ENCODE data around the gene CALD1.
"Not testable (repeated sequence)": the region's sequence is repeated elsewhere in the genome, so short reads cannot be mapped to it uniquely, and the experiment has no call there.

Gene CALD1

DNA sequence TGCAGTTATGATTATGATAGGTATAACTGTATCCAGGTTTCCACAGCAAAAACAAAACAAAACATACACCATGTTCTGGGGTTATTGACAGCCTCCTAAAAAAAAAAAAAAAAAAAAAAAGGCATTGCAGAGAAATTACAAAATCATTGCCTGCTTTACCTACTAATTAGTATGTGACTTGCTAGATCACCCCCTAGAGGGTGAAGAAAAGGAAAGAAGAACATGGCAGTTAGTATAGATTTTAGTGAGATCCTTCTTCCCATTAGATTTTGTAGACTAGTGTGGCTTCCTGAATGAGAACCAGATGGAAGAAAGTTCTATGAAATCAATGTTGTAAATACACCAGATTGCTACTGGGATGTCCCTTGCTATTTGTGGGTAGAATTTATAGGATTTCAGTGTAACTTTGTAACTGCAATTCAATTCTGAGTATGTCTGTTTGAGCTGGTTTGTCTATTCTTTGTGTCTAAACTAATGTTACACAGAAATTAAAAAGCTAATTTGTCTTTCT lies 182.9 kb downstream of the CALD1 start:
- no peak for DNase-seq

DNA sequence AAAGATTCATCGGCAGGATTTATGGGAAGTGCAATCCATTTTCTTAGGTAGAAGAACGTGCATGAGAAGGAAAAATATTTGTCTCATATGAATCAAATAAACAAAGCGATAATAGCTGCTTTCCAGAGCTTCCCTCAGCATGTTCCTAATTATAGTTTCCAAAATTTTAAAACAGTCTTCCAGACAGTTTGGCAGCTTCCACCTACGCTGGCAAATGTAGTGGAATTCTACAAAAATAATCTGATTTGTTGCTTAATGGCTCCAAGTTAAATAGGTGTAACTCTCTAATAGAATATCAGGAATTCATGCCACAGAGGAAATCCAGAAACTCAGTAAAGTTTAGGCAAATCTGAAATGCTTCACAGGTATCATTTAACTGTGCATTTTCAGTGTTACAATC lies 183.6 kb downstream of the CALD1 start:
- no peak for DNase-seq

DNA sequence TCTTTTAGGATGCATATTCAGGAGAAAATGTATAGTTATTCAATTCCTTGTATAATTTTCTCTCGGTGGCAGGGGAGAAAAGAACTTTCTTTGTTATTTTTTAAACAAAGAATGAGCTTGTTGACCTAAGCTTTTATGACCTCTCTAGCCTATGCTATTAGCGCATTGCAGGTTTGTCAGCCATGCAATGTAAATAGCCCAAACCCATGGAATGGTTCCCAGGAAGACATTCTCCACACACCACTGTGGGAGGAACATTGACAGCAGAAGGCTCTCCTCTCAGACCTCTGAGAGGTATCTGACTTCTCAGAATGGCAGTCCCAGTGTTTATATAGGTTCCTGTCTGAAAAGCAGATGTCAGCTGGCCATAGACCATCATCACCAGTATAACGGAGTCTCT lies 187.3 kb downstream of the CALD1 start:
- DNase-seq = no peak

DNA sequence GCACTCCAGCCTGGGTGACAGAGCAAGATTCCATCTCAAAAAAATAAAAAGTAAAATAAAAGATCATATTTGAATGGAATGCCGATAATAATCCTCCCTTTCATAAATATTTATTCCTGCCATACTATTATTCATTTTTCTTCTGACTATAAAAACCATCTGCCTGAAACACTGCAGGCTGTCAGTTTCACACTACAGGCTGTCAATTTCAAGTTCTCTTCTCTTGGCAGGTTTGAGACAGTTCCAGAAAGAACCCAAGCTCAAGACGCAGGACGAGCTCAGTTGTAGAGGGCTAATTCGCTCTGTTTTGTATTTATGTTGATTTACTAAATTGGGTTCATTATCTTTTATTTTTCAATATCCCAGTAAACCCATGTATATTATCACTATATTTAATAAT lies 188.7 kb downstream of the CALD1 start:
- no peak for DNase-seq

GRCh38 chr7:134981645-134982044 lies 202.2 kb downstream of the CALD1 start:
- DNase-seq = not testable (repeated sequence)

GRCh38 chr7:134985894-134986362 lies 206.5 kb downstream of the CALD1 start:
- DNase-seq = no peak

- peak; percentile 95 to 97 for DNase-seq
These were observed 207.2 kb downstream of the CALD1 start, which contains the start of gene AGBL3 for GRCh38 chr7:134986363-134987251. Gene AGBL3 (plus strand): TSS chr7:134986508. CDS start chr7:134987934, 1,426 bp downstream.

DNA sequence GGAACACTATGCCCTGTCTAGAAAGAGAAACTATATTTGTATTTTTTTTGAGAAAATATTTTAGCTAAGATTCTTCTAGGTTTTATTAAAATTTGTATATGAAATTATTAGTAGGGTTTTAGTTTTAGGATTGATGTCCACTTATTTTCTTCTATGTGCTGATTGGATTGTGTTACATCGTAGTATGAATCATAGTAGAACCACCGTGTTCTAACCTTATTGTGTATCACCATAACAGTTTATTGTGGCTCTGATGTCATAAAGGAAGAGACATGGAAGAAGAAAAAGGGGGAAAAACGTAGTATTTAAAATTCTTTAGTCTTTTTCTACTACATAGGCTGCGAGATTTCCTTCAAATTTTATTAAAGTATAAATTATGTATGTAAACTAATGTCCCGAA lies 208.7 kb downstream of the CALD1 start:
- no peak for DNase-seq

DNA sequence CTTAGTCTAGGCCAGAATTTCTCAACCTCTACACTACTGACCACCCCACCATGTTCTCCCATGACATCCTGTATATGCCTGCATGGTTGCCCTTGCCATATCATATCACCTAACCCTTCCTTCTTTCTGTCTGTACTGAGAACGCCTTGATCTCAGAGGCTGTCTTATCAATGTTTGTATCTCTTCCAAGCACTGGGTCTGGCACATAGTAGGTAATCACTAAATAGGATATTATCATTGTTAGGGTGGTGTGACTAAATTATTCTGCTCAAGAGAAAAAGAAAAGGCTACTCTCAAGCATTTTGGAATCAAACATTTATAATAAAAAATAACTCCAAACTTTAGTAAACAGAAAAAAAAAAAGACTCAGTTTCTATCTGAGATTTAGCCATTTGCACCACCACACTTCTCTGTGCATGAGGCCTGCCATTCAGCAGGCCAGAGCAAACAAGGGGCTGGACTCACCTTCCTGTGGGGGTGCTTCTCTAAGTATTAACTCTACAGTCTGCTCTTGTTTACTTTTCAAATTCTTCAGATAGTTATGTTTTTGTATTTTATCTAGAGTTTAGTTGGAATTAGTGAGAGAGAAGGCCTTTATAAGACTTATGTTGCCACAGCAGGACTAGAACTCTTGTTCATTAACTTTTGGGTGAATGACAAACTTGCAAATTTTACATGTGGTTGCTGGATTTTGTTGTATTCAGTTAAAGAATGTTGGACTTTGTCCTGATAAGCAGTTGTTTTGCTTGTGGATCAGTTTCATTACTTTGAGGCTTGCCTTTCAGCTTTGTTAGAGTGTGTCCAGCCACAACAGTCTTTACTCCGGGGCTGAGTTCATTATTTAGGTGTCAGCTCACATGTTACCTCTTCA lies 212.3 kb downstream of the CALD1 start:
- no peak for DNase-seq

GRCh38 chr7:134992626-134993179 lies 213.3 kb downstream of the CALD1 start:
- no peak for DNase-seq

DNA sequence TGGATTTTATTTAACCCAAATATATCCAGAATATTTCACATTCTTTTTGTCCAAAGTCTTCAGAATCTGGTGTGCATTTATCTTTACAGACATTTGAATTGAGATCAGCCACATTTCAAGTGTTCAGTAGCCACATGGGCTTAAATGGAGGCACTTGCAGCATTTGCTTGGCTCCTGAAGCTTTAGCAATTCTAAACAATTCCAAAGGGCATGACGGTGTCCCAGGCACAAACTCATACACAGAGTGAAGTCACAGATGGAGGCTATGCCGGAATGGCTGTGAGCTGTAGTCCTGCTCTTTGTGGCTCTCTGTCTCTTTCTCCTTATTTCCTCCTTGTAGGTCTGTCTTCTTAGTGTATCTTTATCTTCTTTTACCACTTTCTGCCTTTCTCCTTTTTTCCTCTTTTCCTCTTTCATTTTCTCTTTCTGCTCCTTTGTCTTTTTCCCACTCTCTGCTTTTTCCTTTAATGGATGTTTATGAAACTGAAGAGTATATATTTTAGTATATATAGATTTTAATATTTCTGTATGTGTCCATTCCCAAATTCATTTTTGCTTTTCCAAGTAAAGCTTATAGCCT lies 214.5 kb downstream of the CALD1 start:
- no peak for DNase-seq

GRCh38 chr7:134995239-134996096 lies 216.0 kb downstream of the CALD1 start:
- DNase-seq = no peak

GRCh38 chr7:134996097-134996550 lies 216.7 kb downstream of the CALD1 start:
- DNase-seq = no peak

DNA sequence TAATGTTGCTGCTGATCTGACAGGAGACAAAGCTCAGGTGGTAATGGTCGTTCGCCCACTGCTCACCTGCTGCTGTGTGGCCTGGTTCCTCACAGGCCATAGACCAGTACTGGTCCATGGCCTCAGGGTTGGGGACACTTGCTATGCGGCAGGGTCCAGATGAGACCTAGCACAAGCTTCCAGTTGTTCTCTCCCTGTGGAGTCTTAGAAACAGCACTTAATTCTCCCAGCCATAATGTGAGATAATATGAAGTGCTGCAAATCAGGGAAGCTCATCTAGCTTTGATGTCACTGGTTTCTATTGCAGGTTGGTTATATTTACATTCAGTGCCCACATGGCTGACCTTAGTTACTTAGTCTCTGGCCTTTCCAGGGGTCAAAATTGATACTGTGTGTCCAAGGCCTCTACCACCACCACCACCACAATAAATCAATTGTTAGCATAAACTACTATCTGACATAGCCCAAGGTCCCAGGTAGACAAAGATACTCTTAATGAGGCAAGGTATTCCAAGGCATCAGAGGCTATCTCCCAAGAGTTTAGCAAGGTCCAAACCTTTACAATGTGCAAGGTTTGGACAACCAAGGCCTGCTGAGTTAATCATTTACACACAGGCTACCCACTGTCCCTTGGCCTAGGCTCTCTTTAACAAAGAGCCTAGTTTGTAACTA lies 217.9 kb downstream of the CALD1 start:
- no peak for DNase-seq

- no peak for DNase-seq
These were observed 219.7 kb downstream of the CALD1 start for GRCh38 chr7:134999136-134999535.

DNA sequence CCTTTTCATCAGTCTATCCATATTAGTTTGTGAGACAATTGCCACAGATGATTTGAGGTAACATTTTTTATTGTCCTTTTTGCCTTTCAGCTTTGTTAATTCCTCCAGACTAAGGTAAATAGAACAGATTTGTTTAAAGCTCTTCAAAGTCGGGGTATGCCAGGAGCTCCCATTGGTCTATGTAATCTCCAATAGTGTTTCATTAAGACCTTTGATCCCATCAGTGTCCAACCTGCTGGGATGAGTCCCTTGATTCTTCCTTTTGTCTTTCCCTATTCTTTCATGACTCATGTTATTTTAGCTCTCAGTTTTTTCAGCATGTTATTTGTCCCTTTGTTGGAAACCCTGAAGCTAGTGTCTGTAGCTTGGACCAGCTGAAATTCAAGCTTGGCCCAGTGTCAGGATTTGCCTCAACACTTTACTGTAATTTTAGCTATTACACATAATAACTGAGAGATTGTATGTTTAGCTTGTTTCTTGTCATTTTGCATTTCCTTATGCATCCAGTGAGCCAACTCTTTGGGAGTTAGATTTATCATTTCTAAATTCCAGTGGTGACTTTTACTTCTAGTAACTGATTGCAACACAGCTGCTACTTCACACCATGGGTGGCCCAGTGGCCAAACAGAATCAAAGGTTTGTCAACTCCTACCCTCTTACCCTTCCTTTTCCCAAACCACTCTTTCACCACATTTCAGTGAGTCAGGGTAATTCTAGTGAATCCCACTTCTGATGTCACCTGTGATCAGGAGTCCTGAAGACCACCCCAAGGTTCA lies 222.1 kb downstream of the CALD1 start:
- no peak for DNase-seq

DNA sequence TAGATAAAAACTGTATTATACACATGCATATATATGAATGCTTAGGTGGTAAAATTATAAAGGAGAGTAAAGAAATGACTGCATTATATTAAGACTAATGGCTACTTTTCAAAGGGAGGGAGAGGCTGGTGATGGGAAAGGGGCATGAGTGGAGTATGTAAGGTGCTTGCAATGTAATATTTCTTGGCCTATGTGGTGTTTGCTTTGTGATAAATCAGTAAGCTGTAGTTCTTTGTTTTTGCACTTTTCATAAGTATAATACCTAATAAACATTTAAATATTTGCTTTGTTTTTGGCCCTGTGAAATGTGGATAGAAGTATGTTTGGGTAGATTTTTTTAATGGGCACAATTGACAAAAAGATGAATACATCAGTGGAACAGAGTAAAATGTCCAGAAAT lies 232.8 kb downstream of the CALD1 start:
- no peak for DNase-seq
